Hepatocyte (in vitro differentiated cells): ENCODE results near the gene SLC39A1. TPM values are rescaled to one million over a fixed set of nuclear protein-coding genes. Genes with fewer than 3 reads are reported as not detected.

Experiments
- DNase-seq: peaks from one replicate; pipeline ENCODE4 v3.0.0-alpha.2; 2016; ENCODE audit warnings: low spot score
- H2AFZ ChIP-seq: fragments of 200-600 bp; sonication (generic); 2 replicates; pipeline ENCODE4 v1.6.0; 2016; ENCODE audit warnings: antibody characterized with exemption, mild to moderate bottlenecking
- H3K27ac ChIP-seq: fragments of 200-600 bp; sonication (generic); 2 replicates; pipeline ENCODE4 v1.5.1; 2016; ENCODE audit warnings: mild to moderate bottlenecking
- H3K27me3 ChIP-seq: fragments of 200-600 bp; sonication (generic); 2 replicates; pipeline ENCODE4 v1.6.1; 2016
- H3K36me3 ChIP-seq: fragments of 200-600 bp; sonication (generic); replicated peaks from 2 replicates; pipeline ENCODE4 v1.5.1; 2016; ENCODE audit warnings: low read depth; ENCODE audit not compliant: insufficient read depth
- H3K4me1 ChIP-seq: fragments of 200-600 bp; sonication (generic); 2 replicates; pipeline ENCODE4 v1.5.1; 2016; ENCODE audit warnings: mild to moderate bottlenecking, moderate library complexity; ENCODE audit not compliant: insufficient read depth
- H3K4me2 ChIP-seq: fragments of 200-600 bp; sonication (generic); 2 replicates; pipeline ENCODE4 v1.6.0; 2016
- H3K4me3 ChIP-seq: fragments of 200-600 bp; sonication (generic); 2 replicates; pipeline ENCODE4 v1.5.1; 2016; ENCODE audit warnings: mild to moderate bottlenecking
- H3K79me2 ChIP-seq: fragments of 200-600 bp; sonication (generic); 2 replicates; pipeline ENCODE4 v1.6.0; 2017; ENCODE audit warnings: mild to moderate bottlenecking
- H3K9me2 ChIP-seq: fragments of 200-600 bp; sonication (generic); replicated peaks from 2 replicates; pipeline ENCODE4 v1.6.0; 2017; ENCODE audit warnings: mild to moderate bottlenecking; ENCODE audit not compliant: insufficient read depth
- H3K9me3 ChIP-seq: fragments of 200-600 bp; sonication (generic); 2 replicates; pipeline ENCODE4 v1.5.1; 2016; ENCODE audit warnings: low read depth, mild to moderate bottlenecking
- H4K20me1 ChIP-seq: fragments of 200-600 bp; sonication (generic); 2 replicates; pipeline ENCODE4 v1.6.0; 2016; ENCODE audit warnings: mild to moderate bottlenecking; ENCODE audit not compliant: insufficient read depth, poor library complexity, severe bottlenecking
- EZH2 ChIP-seq: fragments of 200-600 bp; sonication (generic); IDR thresholded peaks from 2 replicates; pipeline ENCODE4 v1.6.1; 2016; ENCODE audit warnings: antibody characterized with exemption, mild to moderate bottlenecking, borderline replicate concordance
- EZH2phosphoT487 ChIP-seq: fragments of 200-600 bp; sonication (generic); IDR thresholded peaks from one replicate; pipeline ENCODE4 v1.6.1; 2018; ENCODE audit warnings: antibody characterized with exemption, mild to moderate bottlenecking, low read depth, moderate library complexity; ENCODE audit not compliant: unreplicated experiment, severe bottlenecking
- WGBS: methylation state at CpG from one replicate; pipeline ENCODE4 v1.1.6; 2016; ENCODE audit warnings: low lambda C conversion rate; ENCODE audit errors: missing lambda C conversion rate; 5-methylcytosine and 5-hydroxymethylcytosine counted together
- polyA plus RNA-seq: library from polyadenylated mRNA; unstranded; fragments of >200 nt; fragmentation: Nextera tagmentation; extraction: Ambion mirVana; gene quantifications from 2 replicates; pipeline ENCODE4 v1.2.1, GENCODE V29; 2016
- total RNA-seq: library from RNA; depleted of rRNA; stranded (reverse); fragments of >200 nt; gene quantifications from 2 replicates; pipeline ENCODE4 v1.2.3, GENCODE V29; 2014
- TF ChIP-seq, protein P1 (sequence below): fragments of 200-600 bp; sonication (generic); IDR thresholded peaks from 2 replicates; pipeline ENCODE4 v1.5.1; 2016; ENCODE audit warnings: antibody characterized with exemption, mild to moderate bottlenecking; ENCODE audit not compliant: poor library complexity

Gene SLC39A1
- total and polyA plus RNA-seq, 2 experiments from 2014 or later, result 158 to 163 TPM

DNA sequence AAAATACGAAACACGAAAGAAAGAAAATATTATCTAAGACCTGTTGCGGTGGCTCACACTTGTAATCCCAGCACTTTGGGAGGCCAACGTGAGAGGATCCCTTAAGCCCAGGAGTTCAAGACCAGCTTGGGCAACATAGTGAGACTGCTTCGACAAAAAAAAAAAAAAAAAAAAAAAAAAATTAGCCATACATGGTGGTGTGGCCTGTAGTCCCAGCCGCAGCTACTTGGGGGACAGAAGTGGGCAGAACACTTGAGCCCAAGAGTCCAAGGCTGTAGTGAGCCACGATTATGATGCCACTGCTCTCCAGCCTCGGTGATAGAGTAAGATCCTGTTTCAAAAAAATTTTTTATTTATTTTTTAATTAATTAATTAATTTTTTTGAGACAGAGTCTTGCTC, 24.3 kb upstream of the SLC39A1 start:
- H3K27ac ChIP-seq, result peak overlapping the region; percentile 49

DNA sequence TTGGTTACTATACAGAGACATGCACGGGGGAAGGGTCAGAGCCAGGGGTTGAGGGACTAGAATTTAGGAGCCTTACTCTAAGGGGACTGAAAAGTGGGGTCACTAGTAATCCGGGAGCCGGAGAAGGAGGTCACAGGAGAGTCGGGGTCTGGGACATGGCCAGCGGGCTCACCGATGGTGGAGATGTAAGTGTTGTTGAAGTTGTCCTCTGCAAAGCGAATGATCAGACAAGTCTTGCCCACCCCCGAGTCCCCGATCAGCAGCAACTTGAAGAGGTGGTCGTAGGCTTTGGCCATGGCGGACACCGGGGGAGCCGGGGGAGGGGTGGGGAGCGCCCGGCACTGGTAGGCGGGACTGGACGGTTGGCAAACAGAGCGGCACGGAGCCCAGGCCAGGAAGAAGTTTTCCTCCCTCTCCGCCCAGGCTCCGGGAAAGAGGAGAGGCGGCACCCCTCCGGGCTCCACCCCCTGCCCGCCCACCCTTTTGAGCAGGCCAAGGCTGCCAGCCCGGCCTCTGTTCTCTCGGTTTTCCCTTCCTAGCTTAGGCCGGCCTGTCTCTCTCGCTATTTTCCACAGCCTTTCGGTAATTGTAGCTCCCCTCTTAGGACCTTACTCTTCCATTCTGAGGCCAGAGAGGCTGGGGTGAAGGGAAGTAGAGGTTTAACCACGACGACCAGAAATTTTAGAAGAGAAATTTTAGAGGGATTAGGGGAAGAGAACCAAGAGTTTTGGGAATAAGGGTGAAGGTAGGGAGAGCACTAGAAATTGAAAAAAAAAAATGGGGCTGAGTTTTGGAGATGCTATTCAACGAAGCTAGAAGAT, 22.8 kb upstream of the SLC39A1 start, which contains the start of gene RAB13:
Gene RAB13, minus strand, starts transcription at position 399 of the 821 bp plus-strand sequence. Its CDS starts 103 bp downstream, at position 296.
- WGBS, result 1% methylated on average over 16 of the region's 32 CpGs
- Histone ChIP-seq H3K9me2 (no peaks in the 10 kb centered on the region), H4K20me1 (no peaks in the 10 kb centered on the region), H3K79me2 (peaks cover 32% of the 10 kb centered on the region), H3K36me3 (no peaks in the 10 kb centered on the region), H3K27ac (peak within 1 kb of the TSS; percentile 89), H3K4me1 (peaks cover 13% of the 10 kb centered on the region), H3K27me3 (no peaks in the 10 kb centered on the region), H2AFZ (peak within 1 kb of the TSS; percentile 83), H3K9me3 (no peaks in the 10 kb centered on the region), H3K4me2 (peak within 1 kb of the TSS; percentile 94), H3K4me3 (peak within 1 kb of the TSS; percentile 64)
- TF ChIP-seq, protein P1, sequence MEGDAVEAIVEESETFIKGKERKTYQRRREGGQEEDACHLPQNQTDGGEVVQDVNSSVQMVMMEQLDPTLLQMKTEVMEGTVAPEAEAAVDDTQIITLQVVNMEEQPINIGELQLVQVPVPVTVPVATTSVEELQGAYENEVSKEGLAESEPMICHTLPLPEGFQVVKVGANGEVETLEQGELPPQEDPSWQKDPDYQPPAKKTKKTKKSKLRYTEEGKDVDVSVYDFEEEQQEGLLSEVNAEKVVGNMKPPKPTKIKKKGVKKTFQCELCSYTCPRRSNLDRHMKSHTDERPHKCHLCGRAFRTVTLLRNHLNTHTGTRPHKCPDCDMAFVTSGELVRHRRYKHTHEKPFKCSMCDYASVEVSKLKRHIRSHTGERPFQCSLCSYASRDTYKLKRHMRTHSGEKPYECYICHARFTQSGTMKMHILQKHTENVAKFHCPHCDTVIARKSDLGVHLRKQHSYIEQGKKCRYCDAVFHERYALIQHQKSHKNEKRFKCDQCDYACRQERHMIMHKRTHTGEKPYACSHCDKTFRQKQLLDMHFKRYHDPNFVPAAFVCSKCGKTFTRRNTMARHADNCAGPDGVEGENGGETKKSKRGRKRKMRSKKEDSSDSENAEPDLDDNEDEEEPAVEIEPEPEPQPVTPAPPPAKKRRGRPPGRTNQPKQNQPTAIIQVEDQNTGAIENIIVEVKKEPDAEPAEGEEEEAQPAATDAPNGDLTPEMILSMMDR, result no peak
- TF ChIP-seq EZH2 (no peak), EZH2phosphoT487 (no peak)
- DNase-seq, result peak; percentile 95

More for the DNA sequence above, 24.3 kb upstream of the SLC39A1 start:
- Histone ChIP-seq H4K20me1 (peaks cover 9% of the 10 kb centered on the region), H3K4me2 (no peak overlapping the region), H3K9me3 (no peaks in the 10 kb centered on the region), H3K4me3 (no peak overlapping the region), H3K9me2 (no peaks in the 10 kb centered on the region), H3K4me1 (peaks cover 23% of the 10 kb centered on the region), H3K27me3 (no peaks in the 10 kb centered on the region), H2AFZ (no peak overlapping the region), H3K79me2 (peaks cover 46% of the 10 kb centered on the region), H3K36me3 (no peaks in the 10 kb centered on the region)
- no peak for DNase-seq
- TF ChIP-seq, protein P1, result no peak
- TF ChIP-seq EZH2, result no peak
- no peak for TF ChIP-seq EZH2phosphoT487
- 95% methylated on average over 8 of the region's 8 CpGs for WGBS

DNA sequence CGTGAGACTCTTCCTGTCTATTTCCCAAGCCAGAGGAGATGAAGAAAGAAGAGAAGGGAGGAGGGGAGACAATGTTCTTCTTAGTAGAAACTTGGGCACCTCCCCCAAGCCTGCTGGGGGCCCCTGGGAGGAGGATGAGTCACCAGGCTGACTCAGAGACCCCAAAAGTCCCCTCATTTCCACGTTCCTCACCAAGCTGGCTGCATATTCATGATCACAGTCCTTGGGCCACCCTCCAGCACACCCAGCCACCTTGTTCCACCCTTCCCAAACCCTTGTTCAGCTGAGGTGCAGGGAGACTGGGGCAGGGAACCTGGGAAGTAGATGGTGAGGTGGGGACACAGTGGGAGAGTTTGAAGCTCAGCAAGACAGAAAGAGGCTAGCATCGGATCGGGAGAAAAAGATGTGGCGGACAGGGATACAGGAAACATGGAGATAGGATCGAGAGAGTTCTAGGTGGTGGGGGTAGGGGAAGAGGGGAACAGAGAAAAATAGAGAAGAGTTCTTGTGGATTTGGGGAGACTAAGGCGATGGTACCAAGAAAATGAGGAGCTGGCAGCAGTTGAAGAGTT, 22.1 kb upstream of the SLC39A1 start:
- H4K20me1 ChIP-seq, result no peaks in the 10 kb centered on the region
- peaks cover 27% of the 10 kb centered on the region for H3K79me2 ChIP-seq
- H3K4me1 ChIP-seq, result peaks cover 13% of the 10 kb centered on the region
- no peaks in the 10 kb centered on the region for H3K9me3 ChIP-seq
- no peak for TF ChIP-seq EZH2phosphoT487
- TF ChIP-seq EZH2, result no peak
- TF ChIP-seq, protein P1, result no peak
- DNase-seq, result peak; percentile 73
- peak overlapping the region; percentile 64 for H3K4me3 ChIP-seq
- H3K36me3 ChIP-seq, result no peaks in the 10 kb centered on the region
- H3K27ac ChIP-seq, result peak overlapping the region; percentile 89
- H3K4me2 ChIP-seq, result peak overlapping the region; percentile 94
- WGBS, result 7% methylated on average over 7 of the region's 7 CpGs
- peak overlapping the region; percentile 83 for H2AFZ ChIP-seq
- no peaks in the 10 kb centered on the region for H3K9me2 ChIP-seq
- no peaks in the 10 kb centered on the region for H3K27me3 ChIP-seq
